Caki2 (cell line): ENCODE data around the gene IL1RL2. TPM values are rescaled to one million over a fixed set of nuclear protein-coding genes. Genes with fewer than 3 reads are reported as not detected.

Experiments
- DNase-seq: peaks from one replicate; pipeline ENCODE4 v3.0.0-alpha.2; 2015; ENCODE audit warnings: low read depth
- in situ Hi-C: cut with HindIII; loops from 2 replicates; pipeline ENCODE4 v1.10.0; 2016; ENCODE audit warnings: low sequenced_read_pairs, low pct_unique_long_range_greater_than_20kb, mixed read lengths
- total RNA-seq: library from RNA; depleted of rRNA; stranded (reverse); fragments of >200 nt; shearing (Covaris generic); gene quantifications from 2 replicates; pipeline ENCODE4 v1.2.3, GENCODE V29; 2014; ENCODE audit warnings: low replicate concordance; rRNA removed

The IL1RL2 gene
- total RNA-seq, 1 experiment from 2014 or later = not detected

GRCh38 chr2:102277202-102277700 lies 90.4 kb downstream of the IL1RL2 start:
- in situ Hi-C loops = no loop called here

GRCh38 chr2:102278720-102279390 lies 92.0 kb downstream of the IL1RL2 start:
- DNase-seq = no peak
- in situ Hi-C loops = no loop called here

More at GRCh38 chr2:102277202-102277700, 90.4 kb downstream of the IL1RL2 start:
- DNase-seq = no peak

- no peak for DNase-seq
- in situ Hi-C loops = no loop called here
These were observed 92.5 kb downstream of the IL1RL2 start for GRCh38 chr2:102279391-102279735.

GRCh38 chr2:102282678-102283091 lies 95.9 kb downstream of the IL1RL2 start:
- DNase-seq = no peak
- in situ Hi-C loops = no loop called here

- in situ Hi-C loops = no loop called here
These were observed 97.2 kb downstream of the IL1RL2 start for GRCh38 chr2:102283996-102284395.

GRCh38 chr2:102284611-102285010 lies 97.8 kb downstream of the IL1RL2 start:
- no peak for DNase-seq
- in situ Hi-C loops = no loop called here

More at GRCh38 chr2:102283996-102284395, 97.2 kb downstream of the IL1RL2 start:
- no peak for DNase-seq

GRCh38 chr2:102285368-102285767 lies 98.5 kb downstream of the IL1RL2 start:
- in situ Hi-C loops = no loop called here
- DNase-seq = no peak

- in situ Hi-C loops = no loop called here
- DNase-seq = no peak
These were observed 99.2 kb downstream of the IL1RL2 start for GRCh38 chr2:102286041-102286440.

GRCh38 chr2:102289129-102289528 lies 102.3 kb downstream of the IL1RL2 start:
- DNase-seq = no peak
- in situ Hi-C loops = no loop called here

Other genes starting within 250 kb of the IL1RL2 start
- 0.78 and 3.2 TPM in 2 replicates for gene IL1R2, start 195.1 kb upstream of the IL1RL2 start, total RNA-seq
- gene IL1R1, start 44.3 kb upstream of the IL1RL2 start, total RNA-seq = 1.5 TPM in 1 of 2 replicates, not detected in the other
- gene IL1RL1, start 124.5 kb downstream of the IL1RL2 start, total RNA-seq = not detected in 2 replicates
- 0.41 and 1.5 TPM in 2 replicates for gene IL18R1, start 168.8 kb downstream of the IL1RL2 start, total RNA-seq
- not detected in 2 replicates for gene IL18RAP, start 236.1 kb downstream of the IL1RL2 start, total RNA-seq